IPS-18c (cell line): Measurements from ENCODE around the gene GMCL1.
"Not testable (repeated sequence)": the region's sequence is repeated elsewhere in the genome, so short reads cannot be mapped to it uniquely, and the experiment has no call there.

Source experiments
- H3K4me3 ChIP-seq: 2 replicates; pipeline ENCODE4 v1.7.0; 2013; ENCODE audit warnings: low read depth, mild to moderate bottlenecking, low read length, moderate library complexity; ENCODE audit not compliant: insufficient read depth
- H3K9me3 ChIP-seq: one replicate; pipeline ENCODE4 v1.6.1; 2013; ENCODE audit warnings: mild to moderate bottlenecking, low read length, moderate library complexity; ENCODE audit not compliant: control insufficient read depth, insufficient read depth

GMCL1 gene

DNA sequence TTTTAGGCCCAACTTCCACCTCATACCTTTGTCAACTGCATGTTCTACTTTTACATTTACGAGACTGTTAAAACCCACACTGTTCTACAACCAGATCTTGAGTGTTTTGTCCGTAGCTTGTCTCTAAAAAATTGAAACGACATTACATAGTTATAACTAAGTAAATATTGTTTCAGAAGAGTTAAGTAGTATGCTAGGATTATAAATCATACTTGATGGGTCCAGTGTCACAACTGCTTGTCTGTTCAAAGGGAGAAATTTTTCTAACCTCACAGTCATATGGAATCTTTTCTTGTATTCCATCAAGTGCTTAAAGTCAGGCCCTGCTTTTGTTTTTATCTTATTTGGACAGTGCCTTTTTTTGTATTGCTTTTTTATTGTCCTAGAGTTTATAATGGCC, 4.3 kb downstream of the GMCL1 start:
- H3K9me3 ChIP-seq: no peaks in the 10 kb centered on the region
- no peak overlapping the region for H3K4me3 ChIP-seq

DNA sequence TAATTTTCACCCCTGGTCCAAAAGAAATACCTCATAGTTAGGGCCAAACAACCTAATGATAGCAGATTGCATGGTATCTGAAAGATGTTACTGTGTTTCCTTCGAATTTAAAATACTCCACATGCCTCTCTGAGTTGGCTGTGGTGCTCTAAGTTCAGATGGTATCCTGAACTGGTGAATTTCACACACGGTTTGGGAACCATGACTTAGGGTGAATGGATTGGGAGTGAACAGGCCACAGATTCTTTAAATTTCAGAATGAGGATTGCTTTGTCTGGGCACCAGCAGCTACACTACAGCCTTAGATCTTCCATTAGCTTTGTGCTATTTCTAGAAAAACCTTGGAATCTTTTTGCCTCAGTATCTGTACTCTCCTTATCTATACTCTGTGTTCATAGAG, 6.2 kb downstream of the GMCL1 start:
- Histone ChIP-seq H3K4me3 (no peak overlapping the region), H3K9me3 (no peaks in the 10 kb centered on the region)

DNA sequence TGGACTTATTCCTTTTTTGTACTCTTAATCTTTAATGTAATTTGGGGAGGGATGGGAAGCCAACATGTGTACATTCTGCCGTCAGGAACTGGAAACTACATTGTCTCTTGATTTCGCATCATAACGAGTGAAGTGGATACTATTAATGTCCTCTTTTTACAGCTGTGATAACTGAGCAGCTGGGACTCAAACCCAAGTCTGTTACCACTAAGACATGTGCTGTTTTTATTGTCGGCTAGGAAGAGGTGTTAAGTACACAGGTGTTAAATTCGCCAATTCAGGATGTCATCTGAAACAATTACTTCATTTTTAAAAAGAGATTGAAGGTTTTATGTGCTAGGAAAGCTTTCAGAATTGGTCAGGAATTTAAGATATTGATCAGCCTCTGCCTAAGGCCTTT, 6.9 kb downstream of the GMCL1 start:
- Histone ChIP-seq H3K9me3 (no peaks in the 10 kb centered on the region), H3K4me3 (no peak overlapping the region; the same call in 1 of the 2 replicates)

DNA sequence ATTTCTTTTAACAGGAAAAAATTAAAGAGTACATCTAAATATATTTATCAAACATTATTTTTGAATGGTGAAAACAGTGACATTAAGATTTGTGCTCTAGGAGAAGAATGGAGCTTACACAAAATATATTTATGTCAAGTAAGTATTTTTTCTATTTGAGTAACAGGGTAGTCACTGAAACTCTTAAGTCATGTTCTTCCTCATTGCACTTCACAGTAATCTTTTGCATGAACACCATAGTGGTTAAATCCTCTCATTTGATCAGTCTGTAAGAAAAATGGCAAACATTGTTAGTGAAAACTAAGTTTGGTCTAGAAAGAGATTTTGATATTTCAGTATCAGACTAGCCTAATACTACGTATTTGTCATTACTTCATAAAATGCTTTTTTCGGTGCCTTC, 8.1 kb downstream of the GMCL1 start:
- H3K9me3 ChIP-seq: no peaks in the 10 kb centered on the region

DNA sequence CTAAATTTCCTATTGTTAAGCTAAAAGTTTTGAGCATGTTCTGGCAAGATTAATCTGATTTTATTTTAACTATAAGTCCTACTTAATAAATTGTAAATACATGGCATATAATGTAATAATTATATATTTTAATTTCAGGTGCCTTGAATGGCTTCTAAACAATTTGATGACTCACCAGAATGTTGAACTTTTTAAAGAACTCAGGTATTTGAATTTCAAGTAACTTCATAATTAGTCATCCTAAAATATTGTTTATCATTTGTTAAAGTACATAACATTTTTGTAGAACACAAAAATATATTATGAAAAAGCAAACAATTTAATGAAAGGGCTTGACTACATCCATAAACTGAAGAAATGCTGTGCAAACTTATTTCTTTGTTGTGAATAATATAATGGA, 14.5 kb downstream of the GMCL1 start:
- Histone ChIP-seq H3K4me3 (no peak overlapping the region), H3K9me3 (no peaks in the 10 kb centered on the region)

More for the DNA sequence above, 8.1 kb downstream of the GMCL1 start:
- H3K4me3 ChIP-seq: no peak overlapping the region

DNA sequence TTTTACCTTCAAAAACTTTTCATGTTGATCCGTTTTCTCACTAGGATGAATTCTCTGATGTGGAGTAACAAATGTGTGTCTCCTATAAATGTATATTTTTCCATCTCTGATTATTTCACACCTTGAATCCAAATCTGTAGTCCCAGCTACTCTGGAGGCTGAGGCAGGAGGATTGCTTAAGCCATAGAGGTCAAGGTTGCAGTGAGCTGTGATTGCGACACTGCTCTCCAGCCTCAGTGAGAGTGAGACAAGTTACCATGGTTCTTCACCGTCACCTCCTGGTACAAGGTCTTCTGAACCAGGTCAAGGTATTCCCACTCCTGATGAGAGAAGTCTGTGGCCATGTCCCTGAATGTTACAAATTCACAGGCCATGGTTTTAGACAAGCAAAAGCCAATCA, 15.1 kb downstream of the GMCL1 start:
- Histone ChIP-seq H3K9me3 (no peaks in the 10 kb centered on the region), H3K4me3 (no peak overlapping the region)

DNA sequence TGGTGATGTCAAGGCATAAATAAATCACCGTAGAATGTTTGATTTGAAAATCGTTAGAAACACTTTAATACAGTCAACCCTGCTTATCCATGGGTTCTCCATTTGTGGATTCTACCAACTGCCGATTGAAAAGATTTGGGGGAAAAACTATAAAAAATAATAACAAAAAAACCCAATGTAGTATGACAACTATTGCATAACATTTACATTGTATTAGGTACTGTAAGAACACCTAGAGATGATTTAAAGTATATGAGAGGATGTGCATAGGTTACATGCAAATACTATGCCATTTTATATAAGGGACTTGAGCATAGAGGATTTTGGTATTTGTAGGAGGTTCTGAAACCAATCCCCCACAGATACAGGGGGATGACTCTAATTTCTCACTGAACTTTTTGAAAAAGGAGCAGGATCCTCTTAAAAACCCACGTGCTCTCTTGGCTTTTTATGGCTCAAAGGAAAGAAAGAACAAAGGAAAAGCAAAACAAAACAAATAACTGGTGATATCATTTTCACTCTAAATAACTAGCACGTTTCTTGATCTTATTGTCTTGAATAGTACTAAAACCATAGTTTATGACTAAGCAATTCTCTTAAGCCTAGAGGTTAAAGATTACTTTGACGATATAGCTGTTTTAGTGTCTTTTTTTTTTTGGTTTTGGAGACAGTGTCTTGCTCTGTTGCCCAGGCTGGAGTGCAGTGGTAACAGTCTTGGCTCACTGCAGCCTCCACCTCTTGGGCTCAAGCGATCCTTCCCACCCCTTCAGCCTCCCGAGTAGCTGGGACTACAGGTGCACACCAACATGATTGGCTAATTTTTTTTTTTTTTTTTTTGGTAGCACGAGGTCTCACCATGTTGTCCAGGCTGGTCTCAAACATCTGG, 17.0 kb downstream of the GMCL1 start:
- Histone ChIP-seq H3K9me3 (no peaks in the 10 kb centered on the region), H3K4me3 (no peak overlapping the region)

DNA sequence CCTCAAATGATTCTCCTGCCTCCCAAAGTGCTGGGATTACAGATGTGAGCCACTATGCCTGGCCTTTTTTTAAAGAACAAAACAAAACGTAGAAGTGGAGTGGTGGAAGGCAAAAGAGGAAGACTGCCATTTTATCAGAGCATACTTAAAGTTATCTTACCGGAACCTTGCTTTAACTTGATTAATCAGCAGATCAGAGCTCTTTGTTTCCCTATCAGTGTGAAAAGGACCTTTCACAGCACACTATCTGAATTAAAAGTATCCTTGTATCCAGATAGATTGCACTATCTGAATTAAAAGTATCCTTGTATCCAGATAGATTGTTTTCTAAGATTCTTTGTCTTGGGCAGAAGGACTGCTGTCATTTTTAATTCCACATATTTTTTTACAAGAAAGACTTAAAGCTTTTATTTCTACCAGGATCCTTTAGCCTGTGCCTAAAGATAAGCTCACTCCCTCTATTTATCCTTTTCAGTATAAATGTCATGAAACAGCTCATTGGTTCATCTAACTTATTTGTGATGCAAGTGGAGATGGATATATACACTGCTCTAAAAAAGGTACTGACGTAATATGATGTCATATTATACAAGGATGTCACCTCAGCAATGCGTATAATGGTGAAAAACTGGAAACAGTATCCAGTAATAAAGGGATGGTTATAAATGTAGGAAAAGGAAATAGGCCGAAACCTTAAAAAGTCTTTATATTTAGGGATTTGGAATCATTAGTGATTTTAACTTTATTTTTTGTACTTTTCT, 17.8 kb downstream of the GMCL1 start:
- Histone ChIP-seq H3K9me3 (no peaks in the 10 kb centered on the region), H3K4me3 (no peak overlapping the region)

DNA sequence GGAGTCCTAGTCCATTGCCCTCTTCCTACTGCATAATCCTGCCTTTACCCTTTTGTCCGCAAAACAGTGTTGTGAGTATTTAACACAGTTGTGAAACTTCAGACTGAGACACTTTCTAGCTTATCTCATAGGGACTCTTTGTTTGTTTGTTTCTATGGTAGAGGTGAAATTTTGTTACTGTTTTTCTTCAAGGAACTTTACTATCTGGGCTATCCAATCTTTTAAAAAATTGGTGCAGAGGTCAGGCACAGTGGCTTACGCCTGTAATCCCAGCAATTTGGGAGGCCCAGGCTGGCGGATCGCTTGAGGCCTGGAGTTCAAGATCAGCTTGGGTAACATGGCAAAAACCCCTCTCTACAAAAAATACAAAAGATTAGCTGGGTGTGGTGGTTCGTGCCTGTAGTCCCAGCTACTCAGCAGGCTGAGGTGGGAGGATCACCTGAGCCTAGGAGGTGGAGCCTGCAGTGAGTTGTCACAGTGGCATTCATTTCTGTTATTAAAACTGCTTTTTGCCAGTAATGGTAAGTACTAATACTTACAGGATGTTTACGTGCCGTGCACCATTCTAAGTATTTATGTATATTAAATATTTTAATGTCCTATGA, 18.8 kb downstream of the GMCL1 start:
- no peak overlapping the region for H3K4me3 ChIP-seq
- H3K9me3 ChIP-seq: no peaks in the 10 kb centered on the region

DNA sequence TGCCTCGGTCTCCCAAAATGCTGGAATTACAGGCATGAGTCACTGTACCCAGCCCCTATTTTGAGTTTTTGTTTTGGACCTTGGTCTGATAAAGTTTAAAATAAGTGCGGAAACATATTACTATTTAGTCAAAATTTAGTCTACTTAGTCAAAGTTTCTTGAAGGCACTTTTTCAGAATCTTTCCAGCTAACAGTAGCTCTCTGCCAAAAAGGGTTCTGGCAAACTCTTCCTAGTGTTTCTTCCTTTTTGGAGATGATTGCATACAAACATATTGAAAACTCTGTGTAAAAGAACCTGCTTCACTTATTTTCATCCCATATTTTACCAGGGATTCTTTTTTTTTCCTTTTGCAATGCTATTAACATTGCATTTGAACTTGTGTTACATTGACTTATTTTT, 28.8 kb downstream of the GMCL1 start:
- Histone ChIP-seq H3K9me3 (no peaks in the 10 kb centered on the region), H3K4me3 (no peak overlapping the region)

DNA sequence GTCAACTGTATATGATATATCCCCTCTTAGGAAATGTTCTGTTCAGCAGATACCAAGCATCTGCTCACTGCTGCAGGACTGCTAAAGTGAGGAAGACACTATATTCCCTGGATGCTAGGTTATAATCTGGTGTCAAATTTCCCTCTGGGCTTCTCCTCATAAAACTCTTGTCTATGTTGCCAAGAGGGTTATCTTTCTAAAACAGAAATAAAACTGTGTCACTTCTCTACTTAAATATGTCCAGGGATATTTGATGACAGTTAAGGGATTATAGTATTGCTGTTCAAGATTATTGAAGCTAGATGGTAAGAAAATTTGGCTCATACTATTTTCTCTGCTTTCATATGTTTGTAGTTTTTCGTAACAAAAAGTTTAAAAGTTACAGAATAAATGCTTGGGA, 33.8 kb downstream of the GMCL1 start:
- H3K4me3 ChIP-seq: no peak overlapping the region
- no peaks in the 10 kb centered on the region for H3K9me3 ChIP-seq

DNA sequence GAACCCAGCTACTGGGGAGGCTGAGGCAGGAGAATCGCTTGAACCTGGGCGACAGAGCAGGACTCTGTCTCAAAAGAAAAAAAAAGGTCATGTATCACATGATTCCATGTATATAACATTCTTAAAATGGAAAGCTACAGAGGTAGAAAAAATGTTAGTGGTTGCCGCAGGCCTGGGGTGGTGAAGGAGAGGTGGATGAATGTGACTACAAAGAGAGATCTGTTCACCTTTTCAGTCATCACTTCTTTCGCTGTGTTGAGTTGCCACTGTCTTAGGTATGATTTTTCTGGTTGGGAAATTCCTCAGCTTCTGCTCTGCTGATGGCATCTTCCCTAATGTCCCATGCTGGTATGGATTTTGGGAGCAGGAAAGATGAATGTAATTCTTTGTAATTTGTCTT, 59.0 kb downstream of the GMCL1 start:
- Histone ChIP-seq H3K9me3 (no peaks in the 10 kb centered on the region), H3K4me3 (no peak overlapping the region)

DNA sequence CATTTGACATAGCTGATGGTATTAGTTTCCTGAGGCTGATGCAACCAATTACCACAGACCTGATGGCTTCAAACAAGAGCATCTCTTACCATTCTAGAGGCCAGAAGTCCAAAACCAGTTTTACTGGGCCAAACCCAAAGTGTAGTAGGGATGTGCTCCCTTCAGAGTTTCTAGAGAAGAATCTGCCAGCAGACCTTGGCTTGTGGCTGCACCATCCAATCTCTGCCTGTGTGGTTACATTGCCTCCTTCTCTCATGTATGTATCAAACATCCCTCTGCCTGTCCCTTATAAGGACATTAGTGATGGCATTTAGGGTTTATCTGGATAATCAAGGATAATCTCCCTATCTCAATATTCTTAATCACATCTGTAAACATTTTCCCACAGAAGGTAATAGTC, 59.8 kb downstream of the GMCL1 start:
- H3K9me3 ChIP-seq: no peaks in the 10 kb centered on the region
- no peak overlapping the region for H3K4me3 ChIP-seq

DNA sequence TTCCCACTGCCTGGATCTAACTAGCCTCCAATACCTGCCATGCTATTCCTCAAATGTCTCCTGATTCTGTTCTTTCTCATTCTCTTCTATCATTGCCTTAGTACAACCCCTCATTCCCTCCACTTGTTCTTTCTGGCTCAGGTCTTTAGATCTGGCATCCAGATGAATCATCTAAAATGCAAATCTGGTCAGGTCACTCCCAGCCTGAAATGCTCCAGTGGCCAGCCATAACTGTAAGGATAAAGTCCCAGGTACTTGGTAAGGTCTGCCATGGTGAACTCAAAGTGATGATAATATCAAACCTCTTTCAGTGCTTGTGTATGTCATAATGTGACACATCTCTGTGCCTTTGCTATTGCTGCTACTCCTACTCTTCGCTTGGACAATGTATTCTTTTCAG, 61.4 kb downstream of the GMCL1 start:
- Histone ChIP-seq H3K4me3 (no peak overlapping the region), H3K9me3 (no peaks in the 10 kb centered on the region)

DNA sequence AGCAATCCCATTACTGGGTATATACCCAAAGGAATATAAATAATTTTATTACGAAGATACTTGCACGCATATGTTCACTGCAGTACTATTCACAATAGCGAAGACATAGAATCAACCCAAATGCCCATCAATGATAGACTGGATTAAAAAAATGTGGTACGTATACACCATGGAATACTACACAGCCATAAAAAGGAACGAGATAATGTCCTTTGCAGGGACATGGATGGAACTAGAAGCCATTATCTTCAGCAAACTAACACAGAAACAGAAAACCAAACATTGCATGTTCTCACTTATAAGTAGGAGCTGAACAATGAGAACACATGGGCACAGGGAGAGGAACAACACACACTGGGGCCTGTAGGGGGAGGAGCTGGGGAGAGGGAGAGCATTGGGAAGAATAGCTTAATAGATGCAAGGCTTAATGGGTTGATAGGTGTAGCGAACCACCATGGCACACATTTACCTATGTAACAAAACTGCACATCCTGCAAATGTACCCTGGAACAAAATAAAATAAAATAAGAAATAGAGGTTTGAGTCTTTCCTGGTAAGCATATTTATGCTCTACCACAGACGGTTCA, 63.5 kb downstream of the GMCL1 start:
- H3K9me3 ChIP-seq, H3K4me3 ChIP-seq: not testable (repeated sequence)

DNA sequence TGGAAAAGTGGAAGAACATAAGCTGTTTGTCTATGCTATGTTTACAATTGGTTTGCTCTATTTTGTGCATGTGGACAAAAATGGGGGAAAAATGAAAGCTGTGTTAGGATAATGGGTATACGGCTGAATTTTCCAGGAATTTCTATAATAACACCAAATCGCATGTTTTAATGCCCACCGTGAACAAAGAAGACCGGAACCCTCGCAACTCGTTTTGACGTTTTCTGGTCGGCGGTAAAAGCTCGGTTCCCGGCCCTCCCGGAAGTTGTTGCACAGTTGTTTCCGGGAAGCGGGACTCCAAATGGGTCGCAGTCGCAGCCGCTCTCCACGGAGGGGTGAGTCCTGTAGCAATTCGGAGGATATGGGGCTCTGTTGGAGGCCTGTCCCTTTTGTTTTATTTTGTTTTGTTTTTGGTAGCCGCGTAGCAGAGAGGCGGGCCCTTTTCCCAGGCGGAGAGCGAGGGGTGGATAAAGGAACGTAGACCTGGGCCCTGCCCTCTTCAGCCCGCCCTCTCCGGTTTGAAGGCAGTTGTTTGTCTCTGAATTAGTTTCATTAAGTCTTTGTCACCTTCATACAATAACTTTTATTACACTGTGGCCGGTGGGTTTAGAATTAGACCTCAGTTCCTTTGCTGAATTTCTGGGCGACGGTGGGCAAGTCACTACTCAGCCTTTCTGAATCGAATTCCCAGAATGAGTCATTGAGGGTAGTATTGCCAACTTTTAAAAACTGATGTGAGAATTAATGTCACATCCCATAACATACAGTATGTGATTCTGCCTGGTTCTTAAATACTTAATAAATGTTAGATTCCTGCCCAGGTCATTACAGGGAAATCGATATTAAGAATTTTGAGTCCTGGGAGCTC, 64.5 kb downstream of the GMCL1 start, which contains the start of gene SNRNP27:
Gene SNRNP27, plus strand, starts transcription at position 273 of the 868 bp plus-strand sequence. Its CDS starts 29 bp downstream, at position 302.
- Histone ChIP-seq H3K9me3 (no peaks in the 10 kb centered on the region), H3K4me3 (peak within 1 kb of the TSS; percentile 82)

DNA sequence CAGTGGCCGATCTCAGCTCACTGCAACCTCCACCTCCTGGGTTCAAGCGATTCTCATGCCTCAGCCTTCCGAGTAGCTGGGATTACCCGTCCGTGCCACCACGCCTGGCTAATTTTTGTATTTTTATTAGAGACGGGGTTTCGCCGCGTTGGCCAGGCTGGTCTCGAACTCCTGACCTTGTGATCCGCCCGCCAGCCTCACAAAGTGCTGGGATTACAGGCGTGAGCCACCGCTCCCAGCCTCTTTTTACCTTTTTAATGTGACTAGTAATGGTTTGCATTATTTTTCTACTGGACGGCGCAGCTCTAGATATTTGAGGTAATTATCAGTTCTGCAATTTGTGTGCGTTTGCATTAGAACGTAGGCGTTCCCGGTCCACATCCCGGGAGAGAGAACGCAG, 65.3 kb downstream of the GMCL1 start:
- H3K4me3 ChIP-seq: peak overlapping the region; percentile 82; the same call in 1 of the 2 replicates
- not testable (repeated sequence) for H3K9me3 ChIP-seq
